Tibial nerve (tissue), 4 donors: ENCODE data around the gene ERICH6. TPM values are rescaled to one million over a fixed set of nuclear protein-coding genes. Genes with fewer than 3 reads are reported as not detected.

Source experiments
- DNase-seq, 2 donors: peaks; one replicate each; pipeline ENCODE4 v3.0.0-alpha.2; 2019; ENCODE audit warnings: low spot score in 2 of 2
- H3K27ac ChIP-seq, 4 donors: fragments of 200-600 bp; sonication (generic) in 3 of 4; one replicate each; pipeline ENCODE4 v1.5.1; 2017 to 2019; ENCODE audit warnings: mild to moderate bottlenecking in 1 of 4
- H3K27me3 ChIP-seq, 2 donors: fragments of 200-600 bp; sonication (generic) in 1 of 2; one replicate each; pipeline versions ENCODE4 v1.5.1 to v1.6.0; 2017 to 2019
- H3K36me3 ChIP-seq, 3 donors: fragments of 200-600 bp; sonication (generic); one replicate each; pipeline ENCODE4 v1.5.1; 2018 to 2019
- H3K4me1 ChIP-seq, 4 donors: fragments of 200-600 bp; sonication (generic) in 3 of 4; one replicate each; pipeline ENCODE4 v1.5.1; 2017 to 2019
- H3K4me3 ChIP-seq, 4 donors: fragments of 200-600 bp; sonication (generic) in 3 of 4; one replicate each; pipeline ENCODE4 v1.5.1; 2017 to 2019; ENCODE audit warnings: mild to moderate bottlenecking in 1 of 4, moderate library complexity in 1 of 4
- H3K9me3 ChIP-seq, 4 donors: fragments of 200-600 bp; sonication (generic) in 3 of 4; one replicate each; pipeline ENCODE4 v1.5.1; 2017 to 2019
- CTCF ChIP-seq, 5 experiments: fragments of 200-600 bp in 3 of 5; fragments of 450-650 bp in 2 of 5; sonication (generic) in 3 of 5; IDR thresholded peaks; one replicate each; pipeline ENCODE4 v1.5.1; 2016 to 2019; ENCODE audit warnings: antibody characterized with exemption in 5 of 5, mild to moderate bottlenecking in 3 of 5, moderate library complexity in 2 of 5
- EP300 ChIP-seq, 2 donors: sonication (generic); formaldehyde crosslinking; IDR thresholded peaks; one replicate each; pipeline ENCODE4 v1.6.1; 2017; ENCODE audit warnings: antibody characterized with exemption in 2 of 2, mild to moderate bottlenecking in 1 of 2
- POLR2A ChIP-seq, 2 donors: fragments of 450-650 bp; IDR thresholded peaks; one replicate each; pipeline ENCODE4 v1.6.1; 2017; ENCODE audit warnings: antibody characterized with exemption in 2 of 2, mild to moderate bottlenecking in 2 of 2, moderate library complexity in 2 of 2
- WGBS, 2 donors: methylation state at CpG; one replicate each; pipeline ENCODE4 v1.1.5; 2018; 5-methylcytosine and 5-hydroxymethylcytosine counted together
- total RNA-seq, 4 donors: library from RNA; depleted of rRNA; stranded (reverse); fragments of >200 nt; gene quantifications; one replicate each; pipeline ENCODE4 v1.1.0, GENCODE V29; 2016

The ERICH6 gene
- total RNA-seq, 4 donors from 2014 or later: 0.84 TPM; not detected in 3

DNA sequence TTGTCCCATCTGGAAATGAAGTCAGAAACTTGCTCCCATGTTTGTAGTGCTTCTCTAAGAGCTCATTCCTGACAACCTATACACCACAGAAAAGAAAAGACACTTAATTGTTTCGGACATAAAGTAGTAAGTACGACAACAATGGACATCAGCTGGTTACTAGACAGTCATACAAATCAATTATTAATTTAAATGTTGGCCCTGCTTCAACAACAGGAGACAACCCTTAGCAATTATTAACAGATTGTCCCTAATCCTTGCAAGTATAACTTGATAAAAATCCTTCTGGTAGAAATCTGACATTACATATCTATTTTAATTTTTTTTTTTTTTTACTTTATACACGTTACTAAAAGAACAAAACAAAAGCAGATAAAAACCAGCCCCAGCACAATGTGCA, 29.8 kb downstream of the ERICH6 start:
- DNase-seq: no peak
- Histone ChIP-seq H3K4me1 (no peaks in the 10 kb centered on the region), H3K9me3 (peaks cover 0 to 19% (median 0%) of the 10 kb centered on the region in 4 donors), H3K36me3 (no peaks in the 10 kb centered on the region), H3K4me3 (no peak overlapping the region), H3K27me3 (no peaks in the 10 kb centered on the region), H3K27ac (no peak overlapping the region)
- TF ChIP-seq EP300 (IDR thresholded peaks at IDR 0.05) (no peak), POLR2A (IDR thresholded peaks at IDR 0.05) (no peak), CTCF (IDR thresholded peaks at IDR 0.05) (no peak)
- WGBS, 2 donors: 82 to 84% methylated on average over 3 of the region's 3 CpGs

- Histone ChIP-seq H3K9me3 (no peaks in the 10 kb centered on the region), H3K4me1 (no peaks in the 10 kb centered on the region), H3K36me3 (no peaks in the 10 kb centered on the region), H3K4me3 (no peak overlapping the region), H3K27me3 (no peaks in the 10 kb centered on the region), H3K27ac (no peak overlapping the region)
- 83 to 84% methylated on average over 5 of the region's 5 CpGs for WGBS, 2 donors
- TF ChIP-seq POLR2A (IDR thresholded peaks at IDR 0.05) (no peak), CTCF (IDR thresholded peaks at IDR 0.05) (no peak), EP300 (IDR thresholded peaks at IDR 0.05) (no peak)
- no peak for DNase-seq
Measured at GRCh38 chr3:150666167-150666566, 37.6 kb downstream of the ERICH6 start.

- no peaks in the 10 kb centered on the region for H3K36me3 ChIP-seq
- no peak overlapping the region for H3K27ac ChIP-seq
- DNase-seq: no peak
- 93% methylated on average over 8 of the region's 8 CpGs for WGBS, 2 donors
- H3K27me3 ChIP-seq: no peaks in the 10 kb centered on the region
- no peaks in the 10 kb centered on the region for H3K9me3 ChIP-seq
- no peaks in the 10 kb centered on the region for H3K4me1 ChIP-seq
- H3K4me3 ChIP-seq: no peak overlapping the region
- TF ChIP-seq POLR2A (IDR thresholded peaks at IDR 0.05) (no peak), EP300 (IDR thresholded peaks at IDR 0.05) (no peak), CTCF (IDR thresholded peaks at IDR 0.05) (no peak)
Measured at GRCh38 chr3:150663461-150663860, 40.3 kb downstream of the ERICH6 start.

GRCh38 chr3:150662410-150663200, 41.1 kb downstream of the ERICH6 start:
- 69 to 72% methylated on average over 7 of the region's 7 CpGs for WGBS, 2 donors
- H3K27ac ChIP-seq: no peak overlapping the region
- TF ChIP-seq CTCF (IDR thresholded peaks at IDR 0.05): no peak
- no peak for TF ChIP-seq EP300 (IDR thresholded peaks at IDR 0.05)

DNA sequence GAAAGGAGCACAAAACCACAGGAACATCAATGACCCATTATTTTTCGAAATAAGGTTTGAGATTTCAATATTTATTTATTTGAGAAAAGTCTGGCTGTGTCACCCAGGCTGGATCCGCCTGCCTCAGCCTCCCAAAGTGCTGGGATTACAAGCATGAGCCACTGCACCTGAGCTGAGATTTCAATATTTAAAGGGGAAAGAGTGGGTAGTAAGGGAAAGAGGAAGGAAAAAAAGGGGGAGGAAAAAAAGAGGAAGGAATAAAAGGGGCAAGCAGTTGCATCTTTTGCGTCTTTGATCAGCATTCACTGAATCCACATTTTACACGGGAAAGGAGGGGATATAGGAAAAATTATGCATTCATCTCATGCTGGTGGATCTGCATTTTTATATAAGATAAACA, 47.4 kb downstream of the ERICH6 start:
- TF ChIP-seq POLR2A (IDR thresholded peaks at IDR 0.05): no peak
- TF ChIP-seq EP300 (IDR thresholded peaks at IDR 0.05): no peak
- no peak for TF ChIP-seq CTCF (IDR thresholded peaks at IDR 0.05)
- Histone ChIP-seq H3K4me1 (no peaks in the 10 kb centered on the region), H3K27ac (no peak overlapping the region), H3K9me3 (no peaks in the 10 kb centered on the region), H3K4me3 (no peak overlapping the region), H3K27me3 (no peaks in the 10 kb centered on the region), H3K36me3 (no peaks in the 10 kb centered on the region)
- WGBS, 2 donors: 68 to 74% methylated on average over 4 of the region's 4 CpGs
- DNase-seq: no peak

More at GRCh38 chr3:150662410-150663200, 41.1 kb downstream of the ERICH6 start:
- no peak for DNase-seq
- H3K27me3 ChIP-seq: no peaks in the 10 kb centered on the region
- no peaks in the 10 kb centered on the region for H3K4me1 ChIP-seq
- H3K9me3 ChIP-seq: no peaks in the 10 kb centered on the region
- H3K4me3 ChIP-seq: no peak overlapping the region
- no peaks in the 10 kb centered on the region for H3K36me3 ChIP-seq
